HCT116 (cell line): ENCODE data around the gene MRE11. TPM values are rescaled to one million over a fixed set of nuclear protein-coding genes. Genes with fewer than 3 reads are reported as not detected.

Source experiments
- ATAC-seq: fragments of 200-7000 bp; cut with Tn5 transposase; 2 replicates; pipeline ENCODE4 v1.9.1; 2020; ENCODE audit warnings: mild to moderate bottlenecking, moderate library complexity
- BruUV-seq: library from RNA; stranded (reverse); fragments of 400-500 nt; replicated peaks from 2 replicates; lab custom pipeline; 2021; lab: Mats Ljungman, UMichigan
- CTCF ChIA-PET: fragments of 300-600 bp; sonication (Branson Sonifier 250); formaldehyde crosslinking; loops from one replicate; lab custom pipeline; 2021; ENCODE audit warnings: antibody characterized with exemption; lab: Charles Lee
- POLR2A ChIA-PET: fragments of 300-600, 350-600 bp; sonication (Branson Sonifier 250); formaldehyde crosslinking; loops from one replicate; lab custom pipeline; 2021; ENCODE audit warnings: antibody characterized with exemption; lab: Charles Lee
- RAD21 ChIA-PET, 2 experiments: fragments of 300-600 bp; sonication (Branson Sonifier 250); formaldehyde crosslinking; loops; one replicate each; lab custom pipeline; 2023; ENCODE audit warnings: low total read pairs in 2 of 2; ENCODE audit not compliant: uncharacterized antibody in 2 of 2, unreplicated experiment in 2 of 2, low non-redundant PET in 1 of 2; lab: Charles Lee
- DNase-seq: peaks from one replicate; pipeline ENCODE4 v3.0.0-alpha.2; 2010; ENCODE audit warnings: low read depth, low spot score
- H2AFZ ChIP-seq: fragments of 200-600 bp; shearing (Covaris generic), sonication (generic); 2 replicates; pipeline ENCODE4 v1.6.1; 2017; ENCODE audit warnings: low read depth, mixed run types, mixed read lengths, antibody characterized with exemption, low read length; ENCODE audit not compliant: poor library complexity, severe bottlenecking
- H3K27ac ChIP-seq: 2 replicates; pipeline ENCODE4 v1.5.1; 2012; ENCODE audit warnings: low read depth, low read length
- H3K27me3 ChIP-seq: fragments of 200-600 bp; sonication (generic); 2 replicates; pipeline ENCODE4 v1.6.1; 2016; ENCODE audit warnings: mixed run types, low read length, mixed read lengths; ENCODE audit not compliant: insufficient read depth
- H3K36me3 ChIP-seq, 2 experiments: fragments of 200-500 bp in 1 of 2; fragments of 200-600 bp in 1 of 2; sonication (Bioruptor generic) in 1 of 2; sonication (generic) in 1 of 2; 2 replicates each; pipeline versions ENCODE4 v1.5.1 to v1.6.1; 2014 to 2016; ENCODE audit warnings: low read length in 2 of 2, inconsistent platforms in 1 of 2, mixed read lengths in 1 of 2, mixed run types in 1 of 2; ENCODE audit not compliant: insufficient read depth in 2 of 2, control insufficient read depth in 1 of 2
- H3K4me1 ChIP-seq, 2 experiments: fragments of 200-600 bp in 1 of 2; sonication (generic) in 1 of 2; 2 replicates each; pipeline versions ENCODE4 v1.5.1 to v1.6.1; 2012 to 2017; ENCODE audit warnings: low read length in 2 of 2, inconsistent platforms in 1 of 2, mild to moderate bottlenecking in 1 of 2, mixed read lengths in 1 of 2, mixed run types in 1 of 2, moderate library complexity in 1 of 2; ENCODE audit not compliant: insufficient read depth in 2 of 2, control insufficient read depth in 1 of 2
- H3K4me2 ChIP-seq: fragments of 200-600 bp; sonication (generic); 2 replicates; pipeline ENCODE4 v1.6.1; 2017; ENCODE audit warnings: mixed run types, low read length, mixed read lengths
- H3K4me3 ChIP-seq, 2 experiments: fragments of 200-600 bp in 1 of 2; sonication (generic) in 1 of 2; replicated peaks in 1 of 2; 2 replicates each; pipeline ENCODE4 v1.5.1; 2011 to 2016; ENCODE audit warnings: low read length in 2 of 2, control low read depth in 1 of 2, low read depth in 1 of 2, mild to moderate bottlenecking in 1 of 2, mixed read lengths in 1 of 2, mixed run types in 1 of 2
- H3K79me2 ChIP-seq: fragments of 200-600 bp; sonication (generic); 2 replicates; pipeline ENCODE4 v1.6.1; 2017; ENCODE audit warnings: mild to moderate bottlenecking, mixed run types, low read length, moderate library complexity, mixed read lengths; ENCODE audit not compliant: insufficient read depth
- H3K9ac ChIP-seq: fragments of 200-600 bp; sonication (generic); 2 replicates; pipeline ENCODE4 v1.6.1; 2016; ENCODE audit warnings: low read length, mixed read lengths
- H3K9me2 ChIP-seq: fragments of 200-600 bp; sonication (generic), shearing (Covaris generic); 2 replicates; pipeline ENCODE4 v1.6.1; 2017; ENCODE audit warnings: mixed run types, mild to moderate bottlenecking, moderate library complexity; ENCODE audit not compliant: insufficient read depth
- H3K9me3 ChIP-seq, 2 experiments: fragments of 200-500 bp in 1 of 2; fragments of 200-600 bp in 1 of 2; sonication (Bioruptor generic) in 1 of 2; sonication (generic) in 1 of 2; 2 replicates each; pipeline ENCODE4 v1.6.1; 2014 to 2017; ENCODE audit warnings: low read length in 2 of 2, mixed read lengths in 2 of 2, inconsistent platforms in 1 of 2, low read depth in 1 of 2, mild to moderate bottlenecking in 1 of 2, mixed run types in 1 of 2, moderate library complexity in 1 of 2; ENCODE audit not compliant: control insufficient read depth in 1 of 2, insufficient read depth in 1 of 2
- H4K20me1 ChIP-seq: fragments of 200-600 bp; sonication (generic), shearing (Covaris generic); 2 replicates; pipeline ENCODE4 v1.6.1; 2017; ENCODE audit warnings: mixed run types, mild to moderate bottlenecking, moderate library complexity; ENCODE audit not compliant: insufficient read depth
- CBX3 ChIP-seq: IDR thresholded peaks from 2 replicates; pipeline ENCODE4 v1.6.1; 2012; ENCODE audit warnings: low read depth
- CEBPB ChIP-seq: IDR thresholded peaks from 2 replicates; pipeline ENCODE4 v1.6.1; 2012; ENCODE audit warnings: low read depth
- CTCF ChIP-seq, 3 experiments: fragments of 200-600 bp in 1 of 3; sonication (generic) in 1 of 3; IDR thresholded peaks in 2 of 3; conservative IDR thresholded peaks in 1 of 3; 2 replicates each; pipeline ENCODE4 v1.5.1; 2012 to 2017; ENCODE audit warnings: low read depth in 2 of 3, low read length in 2 of 3, antibody characterized with exemption in 1 of 3, borderline replicate concordance in 1 of 3, control low read depth in 1 of 3, mild to moderate bottlenecking in 1 of 3, mixed read lengths in 1 of 3, mixed run types in 1 of 3, moderate library complexity in 1 of 3; ENCODE audit not compliant: insufficient read depth in 1 of 3
- ELF1 ChIP-seq: IDR thresholded peaks from 2 replicates; pipeline ENCODE4 v1.6.1; 2012; ENCODE audit warnings: low read depth, borderline replicate concordance
- EZH2phosphoT487 ChIP-seq: fragments of 200-600 bp; IDR thresholded peaks from 2 replicates; pipeline ENCODE4 v1.6.1; 2018; ENCODE audit warnings: antibody characterized with exemption, borderline replicate concordance
- FOSL1 ChIP-seq: IDR thresholded peaks from 2 replicates; pipeline ENCODE4 v1.6.1; 2012; ENCODE audit warnings: low read depth
- POLR2A ChIP-seq: IDR thresholded peaks from 2 replicates; pipeline ENCODE4 v1.7.0; 2011; ENCODE audit warnings: borderline replicate concordance; ENCODE audit not compliant: insufficient read depth, insufficient read length; ENCODE audit errors: extremely low read depth
- POLR2AphosphoS5 ChIP-seq: IDR thresholded peaks from 2 replicates; pipeline ENCODE4 v1.6.1; 2011; ENCODE audit warnings: mild to moderate bottlenecking, low read depth, low read length, moderate library complexity
- RAD21 ChIP-seq: IDR thresholded peaks from 2 replicates; pipeline ENCODE4 v1.6.1; 2012; ENCODE audit warnings: low read depth, mild to moderate bottlenecking
- REST ChIP-seq: IDR thresholded peaks from 2 replicates; pipeline ENCODE4 v1.6.1; 2012; ENCODE audit warnings: low read depth
- SIN3A ChIP-seq: IDR thresholded peaks from 2 replicates; pipeline ENCODE4 v1.6.1; 2012; ENCODE audit warnings: low read depth
- TCF7L2 ChIP-seq: IDR thresholded peaks from 2 replicates; pipeline ENCODE4 v1.7.0; 2011; ENCODE audit warnings: borderline replicate concordance, inconsistent platforms; ENCODE audit not compliant: insufficient read depth, insufficient read length; ENCODE audit errors: extremely low read depth
- ZFX ChIP-seq: fragments of 450-650 bp; IDR thresholded peaks from 2 replicates; pipeline ENCODE4 v1.6.1; 2017
- intact Hi-C: fragments of 100-400 bp; cut with micrococcal nuclease; formaldehyde crosslinking; loops from 2 replicates; pipeline ENCODE4 v1.10.0; 2022
- total RNA-seq: library from RNA; stranded (reverse); gene quantifications from one replicate; pipeline ENCODE4 v1.2.1, GENCODE V29; 2021; ENCODE audit not compliant: unreplicated experiment

The MRE11 gene
- total RNA-seq, 1 experiment from 2014 or later = 20.6 TPM

- DNase-seq = no peak
- H3K4me2 ChIP-seq = no peak overlapping the region
- no peak overlapping the region for H3K9ac ChIP-seq
- no peaks in the 10 kb centered on the region for H3K9me3 ChIP-seq
- no peaks in the 10 kb centered on the region for H3K27me3 ChIP-seq
- H2AFZ ChIP-seq = no peak overlapping the region
- ChIA-PET RAD21 (no interaction called here), CTCF (no interaction called here), POLR2A (no interaction called here)
- H3K4me3 ChIP-seq = no peak overlapping the region
- no peak overlapping the region for H3K27ac ChIP-seq
- TF ChIP-seq TCF7L2 = no peak
- TF ChIP-seq SIN3A = no peak
- TF ChIP-seq FOSL1 = no peak
- TF ChIP-seq POLR2A = no peak
- no peak for TF ChIP-seq ELF1
- TF ChIP-seq REST = no peak
- TF ChIP-seq CBX3 = no peak
- no peak for TF ChIP-seq CTCF (IDR thresholded peaks at IDR 0.05 in 2 of 3, conservative IDR thresholded peaks at IDR 0.05 in 1 of 3; ENCODE audit: borderline replicate concordance in 1 of 3, insufficient read depth in 1 of 3, low read depth in 2 of 3, low read length in 2 of 3)
- TF ChIP-seq EZH2phosphoT487 = no peak
- TF ChIP-seq CEBPB = no peak
- TF ChIP-seq POLR2AphosphoS5 = no peak
- TF ChIP-seq ZFX = no peak
- TF ChIP-seq RAD21 = no peak
- no peaks in the 10 kb centered on the region for H3K79me2 ChIP-seq
- H3K4me1 ChIP-seq = no peaks in the 10 kb centered on the region
- no peaks in the 10 kb centered on the region for H3K9me2 ChIP-seq
- BruUV-seq = no TSS peak
- no peaks in the 10 kb centered on the region for H4K20me1 ChIP-seq
- intact Hi-C loops = no loop called here
- ATAC-seq = no peak
- H3K36me3 ChIP-seq = peaks cover 5 to 7% of the 10 kb centered on the region in 2 experiments; a peak in 1 of 4 replicates
Observed at GRCh38 chr11:94449437-94449836, 44.2 kb downstream of the MRE11 start.
